SU-DHL-6 (cell line): ENCODE measurements around the gene PBX1.

Experiments used
- EZH2phosphoT487 ChIP-seq: fragments of 200-600 bp; sonication (generic), shearing (Covaris generic); conservative IDR thresholded peaks from 2 replicates; pipeline ENCODE4 v1.6.1; 2018; ENCODE audit warnings: mild to moderate bottlenecking, antibody characterized with exemption, low read length, moderate library complexity, mixed read lengths
- TF ChIP-seq, protein P1 (sequence below): fragments of 200-600 bp; sonication (generic); IDR thresholded peaks from one replicate; pipeline ENCODE4 v1.5.1; 2017; ENCODE audit warnings: antibody characterized with exemption, mild to moderate bottlenecking, low read length, moderate library complexity; ENCODE audit not compliant: insufficient read depth, poor library complexity, severe bottlenecking

DNA sequence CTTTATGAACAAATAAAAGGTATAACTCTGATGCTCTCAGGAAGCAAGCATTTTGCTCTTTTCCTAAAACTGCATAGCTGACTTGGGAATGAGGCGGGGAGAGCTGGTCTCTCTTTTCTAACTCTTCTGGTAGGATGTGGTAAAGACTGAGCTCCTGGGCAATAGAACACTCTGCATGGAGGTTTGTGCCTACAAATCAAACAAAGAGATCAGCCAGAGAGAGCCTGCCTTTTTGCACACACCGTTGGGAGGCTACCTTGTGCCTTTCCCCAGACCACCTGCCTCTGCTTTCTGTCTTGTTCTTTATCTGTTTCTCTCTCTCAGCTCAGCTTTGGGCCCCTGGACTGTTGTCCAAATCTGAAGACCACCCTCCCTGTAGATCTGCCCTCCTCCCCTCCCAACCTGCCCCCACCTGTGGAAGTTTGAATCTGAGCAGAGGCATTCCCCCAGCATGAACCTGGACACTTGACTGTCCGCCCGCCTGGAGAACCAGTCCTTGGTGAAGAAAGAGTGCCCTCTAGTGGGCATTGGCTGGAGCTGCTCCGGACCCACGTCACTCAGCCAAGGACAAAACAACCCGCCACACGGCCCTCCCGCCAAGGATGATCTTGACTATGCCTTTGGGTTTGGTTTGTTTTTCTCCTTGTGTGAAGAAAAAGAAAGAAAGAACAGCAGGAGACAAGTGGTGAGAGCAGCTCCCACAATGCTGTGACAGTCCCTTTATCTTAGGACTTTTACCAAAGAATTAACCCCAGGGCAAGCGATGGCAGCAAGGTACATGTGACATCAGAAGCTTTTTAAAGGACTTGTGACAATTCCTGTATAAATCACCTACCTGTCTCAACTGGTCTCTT lies 228.2 kb downstream of the PBX1 start:
- TF ChIP-seq, protein P1, sequence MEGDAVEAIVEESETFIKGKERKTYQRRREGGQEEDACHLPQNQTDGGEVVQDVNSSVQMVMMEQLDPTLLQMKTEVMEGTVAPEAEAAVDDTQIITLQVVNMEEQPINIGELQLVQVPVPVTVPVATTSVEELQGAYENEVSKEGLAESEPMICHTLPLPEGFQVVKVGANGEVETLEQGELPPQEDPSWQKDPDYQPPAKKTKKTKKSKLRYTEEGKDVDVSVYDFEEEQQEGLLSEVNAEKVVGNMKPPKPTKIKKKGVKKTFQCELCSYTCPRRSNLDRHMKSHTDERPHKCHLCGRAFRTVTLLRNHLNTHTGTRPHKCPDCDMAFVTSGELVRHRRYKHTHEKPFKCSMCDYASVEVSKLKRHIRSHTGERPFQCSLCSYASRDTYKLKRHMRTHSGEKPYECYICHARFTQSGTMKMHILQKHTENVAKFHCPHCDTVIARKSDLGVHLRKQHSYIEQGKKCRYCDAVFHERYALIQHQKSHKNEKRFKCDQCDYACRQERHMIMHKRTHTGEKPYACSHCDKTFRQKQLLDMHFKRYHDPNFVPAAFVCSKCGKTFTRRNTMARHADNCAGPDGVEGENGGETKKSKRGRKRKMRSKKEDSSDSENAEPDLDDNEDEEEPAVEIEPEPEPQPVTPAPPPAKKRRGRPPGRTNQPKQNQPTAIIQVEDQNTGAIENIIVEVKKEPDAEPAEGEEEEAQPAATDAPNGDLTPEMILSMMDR = peak; percentile 85
- no peak for TF ChIP-seq EZH2phosphoT487
